A673 (cell line): Measurements from ENCODE around the gene GLIS2. TPM values are rescaled to one million over a fixed set of nuclear protein-coding genes. Genes with fewer than 3 reads are reported as not detected.

Experiments
- Bru-seq: library from RNA; stranded (reverse); fragments of 400-500 nt; gene quantifications from one replicate; lab custom pipeline; 2021; lab: Mats Ljungman, UMichigan
- BruChase-seq, 2 experiments: library from RNA; stranded (reverse); fragments of 400-500 nt; gene quantifications; one replicate each; lab custom pipeline; 2021; lab: Mats Ljungman, UMichigan
- BruUV-seq: library from RNA; stranded (reverse); fragments of 400-500 nt; replicated peaks from 2 replicates; lab custom pipeline; 2021; lab: Mats Ljungman, UMichigan
- CTCF ChIA-PET: fragments of 300-600 bp; sonication (Branson Sonifier 250); formaldehyde crosslinking; loops from one replicate; lab custom pipeline; 2022; ENCODE audit warnings: antibody characterized with exemption; lab: Charles Lee
- POLR2A ChIA-PET: fragments of 300-600 bp; sonication (Branson Sonifier 250); formaldehyde crosslinking; loops from one replicate; lab custom pipeline; 2022; ENCODE audit warnings: antibody characterized with exemption; ENCODE audit not compliant: low non-redundant PET; lab: Charles Lee
- DNase-seq: peaks from one replicate; pipeline ENCODE4 v3.0.0-alpha.2; 2015; ENCODE audit warnings: low spot score
- H3K27ac ChIP-seq: fragments of 200-600 bp; sonication (generic); 2 replicates; pipeline ENCODE4 v1.5.1; 2016; ENCODE audit warnings: mixed run types, low read depth, mild to moderate bottlenecking, mixed read lengths, antibody characterized with exemption, low read length; ENCODE audit not compliant: poor library complexity, severe bottlenecking
- H3K27me3 ChIP-seq: fragments of 200-600 bp; sonication (generic); replicated peaks from 2 replicates; pipeline ENCODE4 v1.6.1; 2017; ENCODE audit warnings: mixed run types, low read depth, mild to moderate bottlenecking, mixed read lengths, antibody characterized with exemption, low read length; ENCODE audit not compliant: insufficient read depth, poor library complexity
- H3K36me3 ChIP-seq: fragments of 200-600 bp; sonication (generic); 2 replicates; pipeline ENCODE4 v1.6.1; 2016; ENCODE audit warnings: mixed run types, mild to moderate bottlenecking, mixed read lengths, antibody characterized with exemption, low read length; ENCODE audit not compliant: insufficient read depth, poor library complexity, severe bottlenecking
- H3K4me1 ChIP-seq: fragments of 200-600 bp; sonication (generic); 2 replicates; pipeline ENCODE4 v1.6.1; 2017; ENCODE audit warnings: mixed run types, mild to moderate bottlenecking, mixed read lengths, antibody characterized with exemption, low read length; ENCODE audit not compliant: insufficient read depth, poor library complexity, severe bottlenecking
- H3K4me3 ChIP-seq: fragments of 200-600 bp; sonication (generic); 2 replicates; pipeline ENCODE4 v1.5.1; 2016; ENCODE audit warnings: low read depth, mixed run types, mild to moderate bottlenecking, mixed read lengths, low read length; ENCODE audit not compliant: poor library complexity, severe bottlenecking
- H3K9me3 ChIP-seq: fragments of 200-600 bp; sonication (generic); 2 replicates; pipeline ENCODE4 v1.6.1; 2016; ENCODE audit warnings: mixed run types, low read depth, mild to moderate bottlenecking, mixed read lengths, antibody characterized with exemption, low read length; ENCODE audit not compliant: poor library complexity, severe bottlenecking
- CTCF ChIP-seq: fragments of 300-800, 200-600 bp; sonication (generic); conservative IDR thresholded peaks from 2 replicates; pipeline ENCODE4 v1.5.1; 2017; ENCODE audit warnings: low read depth, mild to moderate bottlenecking, antibody characterized with exemption, low read length, moderate library complexity, mixed read lengths
- EZH2 ChIP-seq: fragments of 200-600 bp; sonication (generic); IDR thresholded peaks from 2 replicates; pipeline ENCODE4 v1.6.1; 2017; ENCODE audit warnings: borderline replicate concordance, low read depth, mild to moderate bottlenecking, mixed read lengths, antibody characterized with exemption, low read length; ENCODE audit not compliant: poor library complexity, severe bottlenecking
- intact Hi-C: fragments of 100-400 bp; cut with micrococcal nuclease; formaldehyde crosslinking; loops from one replicate; pipeline ENCODE4 v1.10.0; 2022; ENCODE audit not compliant: unreplicated experiment
- long read RNA-seq: library from polyadenylated mRNA; stranded (forward); transcript quantifications from one replicate; pipeline ENCODE4 v2.0.0, GENCODE V29; 2022
- total RNA-seq: library from RNA; stranded (reverse); gene quantifications from 2 replicates; pipeline ENCODE4 v1.2.3, GENCODE V29; 2021

The GLIS2 gene
- total RNA-seq: 10.6 and 15.4 TPM in 2 replicates
- percentile 43 among the genes with signal in this experiment for Bru-seq, nascent RNA
- BruChase-seq, experiment 1, labeled RNA remaining after a 2-hour chase: percentile 49 among the genes with signal in this experiment
- BruChase-seq, experiment 2, labeled RNA remaining after a 6-hour chase: percentile 47 among the genes with signal in this experiment
- long read RNA-seq, partial matches to known transcripts: 24 of 25 reads
- long read RNA-seq, other reads (novel, unspliced or antisense): 1 of 25 reads

DNA sequence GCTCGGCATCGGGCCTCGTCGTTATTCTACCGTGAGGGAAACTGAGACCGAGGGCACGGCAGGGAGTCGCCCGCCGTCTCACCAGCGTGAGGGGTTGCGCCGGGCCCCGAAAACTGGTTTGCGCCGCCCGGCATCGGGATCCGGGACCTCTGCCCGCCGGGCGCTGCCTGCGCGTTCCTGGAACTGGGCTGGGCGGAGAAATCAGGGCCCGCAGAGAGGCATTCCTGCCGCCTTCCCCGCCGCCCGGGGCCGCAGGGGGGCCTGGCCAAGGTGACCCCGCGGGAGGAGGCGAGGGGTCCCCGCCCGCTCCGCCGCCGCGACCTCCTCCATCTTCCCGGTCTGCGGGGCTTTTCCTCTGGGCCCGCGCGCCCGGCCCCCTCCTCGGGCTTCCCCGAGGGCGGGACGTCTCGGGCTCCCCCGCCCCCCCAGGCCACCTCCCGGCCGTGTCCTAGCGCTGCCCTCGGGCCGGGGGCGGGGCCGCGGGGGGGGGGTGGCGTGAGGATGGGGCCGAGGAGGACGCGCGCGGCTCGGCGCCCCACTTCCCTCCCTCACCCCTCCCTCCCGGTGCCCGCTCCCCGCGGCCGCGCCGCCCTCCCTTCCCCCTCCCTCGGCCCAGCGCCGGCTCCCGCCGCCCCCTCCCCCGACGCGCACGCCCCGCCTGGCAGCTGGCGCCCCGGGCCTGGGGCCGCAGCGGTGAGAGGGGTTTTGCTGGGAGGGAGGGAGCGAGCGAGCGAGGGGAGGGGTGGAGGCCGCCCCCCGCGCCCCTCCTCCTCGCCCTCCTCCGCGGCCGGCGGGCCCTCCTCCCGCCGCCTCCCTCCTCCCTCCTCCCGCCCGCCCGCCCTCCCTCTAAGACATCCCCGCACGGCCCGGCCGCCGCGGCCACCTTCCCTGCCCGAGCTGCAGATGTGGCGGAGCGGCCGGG is at the start of gene GLIS2:
Gene GLIS2 (plus strand): TSS at position 882 of the 922 bp plus-strand sequence. CDS start 16,214 bp downstream, outside the sequence.
- Histone ChIP-seq H3K27me3 (no peaks in the 10 kb centered on the region), H3K4me3 (peak within 1 kb of the TSS; percentile 85), H3K9me3 (no peaks in the 10 kb centered on the region), H3K4me1 (peaks cover 30% of the 10 kb centered on the region), H3K36me3 (no peaks in the 10 kb centered on the region), H3K27ac (peak within 1 kb of the TSS; percentile 82)
- POLR2A ChIA-PET: no interaction called here
- no TSS peak for BruUV-seq
- peak; percentile 85 for DNase-seq
- CTCF ChIA-PET: interaction anchor here (1.4 kb wide), 1 partner anchor 13 kb away, joined by 6 read pairs; no protein-coding TSS in a partner anchor
- TF ChIP-seq EZH2 (no peak), CTCF (no peak)
- intact Hi-C loops: no loop called here

GRCh38 chr16:4266372-4266771 is 49.5 kb upstream of the GLIS2 start:
- peaks cover 12% of the 10 kb centered on the region for H3K36me3 ChIP-seq
- H3K4me3 ChIP-seq: no peak overlapping the region
- H3K27me3 ChIP-seq: no peaks in the 10 kb centered on the region
- H3K4me1 ChIP-seq: peaks cover 14% of the 10 kb centered on the region
- no peaks in the 10 kb centered on the region for H3K9me3 ChIP-seq
- TF ChIP-seq EZH2: no peak
- no peak for TF ChIP-seq CTCF
- ChIA-PET CTCF (no interaction called here), POLR2A (no interaction called here)
- peak; percentile 47 for DNase-seq
- no peak overlapping the region for H3K27ac ChIP-seq
- intact Hi-C loops: no loop called here
- BruUV-seq: no TSS peak

DNA sequence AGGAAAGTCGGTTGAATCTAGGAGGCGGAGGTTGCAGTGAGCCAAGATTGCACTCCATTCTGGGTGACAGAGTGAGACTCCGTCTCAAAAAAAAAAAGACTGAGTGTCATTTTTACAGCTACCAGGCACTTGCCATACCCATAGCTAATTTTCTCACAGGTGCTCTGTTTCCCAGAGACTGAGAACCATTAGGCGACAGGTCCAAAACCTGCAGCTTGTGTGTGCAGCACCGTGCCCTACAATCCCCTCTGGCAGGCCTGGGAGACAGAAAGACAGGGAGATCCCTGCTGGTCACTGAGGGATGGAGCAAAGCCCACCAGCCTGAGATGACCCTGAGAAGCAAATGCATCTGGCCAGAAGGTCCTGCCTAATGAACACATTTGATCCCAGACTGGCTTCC is 45.8 kb upstream of the GLIS2 start:
- ChIA-PET CTCF (no interaction called here), POLR2A (no interaction called here)
- Histone ChIP-seq H3K27ac (peak overlapping the region; percentile 91), H3K36me3 (no peaks in the 10 kb centered on the region), H3K27me3 (no peaks in the 10 kb centered on the region), H3K4me3 (no peak overlapping the region), H3K9me3 (no peaks in the 10 kb centered on the region), H3K4me1 (peaks cover 20% of the 10 kb centered on the region)
- intact Hi-C loops: no loop called here
- TF ChIP-seq EZH2: no peak
- no peak for TF ChIP-seq CTCF
- BruUV-seq: no TSS peak
- DNase-seq: no peak
